NCI-H524 (cell line): ENCODE measurements around the gene TMEM145.
A peak's percentile ranks its signal among the peaks of the same experiment; 100 is the strongest.

ENCODE experiments used
- DNase-seq, 2 experiments: peaks; one replicate each; lab custom pipeline; 2025; lab: John Stamatoyannopoulos, UW

TMEM145 gene

GRCh38 chr19:42363614-42364346 is 50.7 kb downstream of the TMEM145 start:
- no peak for DNase-seq

GRCh38 chr19:42366673-42367072 is 53.6 kb downstream of the TMEM145 start:
- peak in 1 of 2 experiments; percentile 30 for DNase-seq

GRCh38 chr19:42367929-42368328 is 54.8 kb downstream of the TMEM145 start:
- no peak for DNase-seq

GRCh38 chr19:42368360-42368759 is 55.3 kb downstream of the TMEM145 start:
- no peak for DNase-seq

GRCh38 chr19:42368765-42369164 is 55.7 kb downstream of the TMEM145 start:
- no peak for DNase-seq

GRCh38 chr19:42369433-42370067 is 56.4 kb downstream of the TMEM145 start:
- DNase-seq: no peak

GRCh38 chr19:42370068-42370520 is 57.0 kb downstream of the TMEM145 start:
- no peak for DNase-seq

GRCh38 chr19:42370626-42371175 is 57.6 kb downstream of the TMEM145 start:
- no peak for DNase-seq
